IPS-18a (cell line): ENCODE data around the gene CATSPER4.
A peak's percentile ranks its signal among the peaks of the same experiment; 100 is the strongest.

Experiments
- H3K27ac ChIP-seq: one replicate; pipeline ENCODE4 v1.5.1; 2013; ENCODE audit warnings: low read length
- H3K27me3 ChIP-seq: one replicate; pipeline ENCODE4 v1.6.1; 2013; ENCODE audit warnings: mild to moderate bottlenecking, low read length; ENCODE audit not compliant: control insufficient read depth, insufficient read depth
- H3K36me3 ChIP-seq: one replicate; pipeline ENCODE4 v1.6.1; 2013; ENCODE audit warnings: low read depth, low read length; ENCODE audit not compliant: control insufficient read depth
- H3K4me1 ChIP-seq: one replicate; pipeline ENCODE4 v1.6.1; 2013; ENCODE audit warnings: low read depth, low read length; ENCODE audit not compliant: control insufficient read depth
- H3K4me3 ChIP-seq: one replicate; pipeline ENCODE4 v1.5.1; 2013; ENCODE audit warnings: low read length
- H3K9ac ChIP-seq: one replicate; pipeline ENCODE4 v1.6.1; 2013; ENCODE audit warnings: mild to moderate bottlenecking, low read length, moderate library complexity
- H3K9me3 ChIP-seq: one replicate; pipeline ENCODE4 v1.6.1; 2013; ENCODE audit warnings: low read depth, low read length; ENCODE audit not compliant: control insufficient read depth

Gene CATSPER4

DNA sequence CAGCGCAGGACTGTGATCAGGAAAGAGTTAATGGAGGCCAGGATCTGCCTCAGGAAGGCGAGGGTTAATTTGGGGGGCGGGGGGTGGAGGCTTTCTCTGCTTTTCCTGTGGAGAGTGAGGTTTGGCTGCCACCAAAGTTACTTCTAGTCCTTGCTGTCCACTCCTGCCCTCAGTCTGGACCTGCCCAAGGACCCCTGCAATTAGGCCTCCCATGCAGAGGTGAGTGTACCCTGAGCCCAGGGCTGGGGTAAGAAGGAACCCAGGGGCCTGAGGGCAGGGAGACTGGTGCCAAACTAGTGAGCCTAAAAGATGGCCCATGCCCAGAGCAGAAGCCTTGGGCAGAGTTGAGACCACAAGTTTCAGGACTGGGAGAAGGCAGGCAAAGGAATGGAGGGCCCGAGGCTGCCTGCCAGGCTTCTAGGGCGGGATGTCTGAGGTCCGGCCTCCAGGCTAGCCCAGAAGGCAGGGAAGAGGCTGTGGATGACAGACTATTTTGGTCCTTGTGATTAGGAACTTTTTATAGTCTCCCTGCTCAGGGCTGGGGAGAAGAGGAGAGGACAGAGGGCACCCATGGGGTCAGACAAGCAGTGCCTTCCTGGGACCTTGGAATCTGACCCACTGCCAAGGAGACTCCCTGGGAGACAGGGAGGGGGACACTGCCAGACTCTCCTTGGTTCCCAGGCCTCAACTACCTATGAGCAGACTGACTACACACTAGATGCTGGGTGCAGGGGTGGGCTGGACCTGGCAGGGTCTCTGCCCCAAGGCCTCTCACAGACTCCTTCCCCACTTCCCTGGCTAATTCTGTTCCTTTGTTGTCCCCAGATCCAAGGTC is 31.3 kb upstream of the CATSPER4 start, which contains the start of gene FAM110D:
FAM110D (plus strand) TSS at position 172 of the 835 bp plus-strand sequence. CDS start 2,213 bp downstream, outside the sequence.
- no peak within 1 kb of the TSS for H3K9ac ChIP-seq
- H3K27me3 ChIP-seq, result peaks cover 100% of the 10 kb centered on the region
- no peak within 1 kb of the TSS for H3K4me3 ChIP-seq
- no peak within 1 kb of the TSS for H3K27ac ChIP-seq
- H3K36me3 ChIP-seq, result no peaks in the 10 kb centered on the region
- H3K4me1 ChIP-seq, result peaks cover 44% of the 10 kb centered on the region
- H3K9me3 ChIP-seq, result no peaks in the 10 kb centered on the region

DNA sequence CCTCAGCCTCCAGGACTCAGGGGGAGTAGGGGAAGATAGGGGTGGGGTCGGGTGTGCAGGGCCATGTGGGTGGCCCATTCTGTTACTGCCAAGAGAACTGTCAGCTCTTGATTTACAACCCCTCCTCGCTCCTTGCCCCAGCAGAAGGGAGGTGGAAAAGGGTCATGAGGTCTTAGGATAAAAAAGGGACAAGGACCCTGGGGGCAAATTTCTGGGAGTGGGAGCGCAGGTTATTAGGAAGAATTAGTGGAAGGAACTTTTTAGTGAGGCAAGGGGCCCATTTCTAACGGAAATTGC is 30.7 kb upstream of the CATSPER4 start:
- H3K27ac ChIP-seq, result no peak overlapping the region
- no peak overlapping the region for H3K4me3 ChIP-seq
- no peak overlapping the region for H3K9ac ChIP-seq
- no peaks in the 10 kb centered on the region for H3K36me3 ChIP-seq
- no peaks in the 10 kb centered on the region for H3K9me3 ChIP-seq
- peaks cover 42% of the 10 kb centered on the region for H3K4me1 ChIP-seq
- peaks cover 99% of the 10 kb centered on the region for H3K27me3 ChIP-seq

DNA sequence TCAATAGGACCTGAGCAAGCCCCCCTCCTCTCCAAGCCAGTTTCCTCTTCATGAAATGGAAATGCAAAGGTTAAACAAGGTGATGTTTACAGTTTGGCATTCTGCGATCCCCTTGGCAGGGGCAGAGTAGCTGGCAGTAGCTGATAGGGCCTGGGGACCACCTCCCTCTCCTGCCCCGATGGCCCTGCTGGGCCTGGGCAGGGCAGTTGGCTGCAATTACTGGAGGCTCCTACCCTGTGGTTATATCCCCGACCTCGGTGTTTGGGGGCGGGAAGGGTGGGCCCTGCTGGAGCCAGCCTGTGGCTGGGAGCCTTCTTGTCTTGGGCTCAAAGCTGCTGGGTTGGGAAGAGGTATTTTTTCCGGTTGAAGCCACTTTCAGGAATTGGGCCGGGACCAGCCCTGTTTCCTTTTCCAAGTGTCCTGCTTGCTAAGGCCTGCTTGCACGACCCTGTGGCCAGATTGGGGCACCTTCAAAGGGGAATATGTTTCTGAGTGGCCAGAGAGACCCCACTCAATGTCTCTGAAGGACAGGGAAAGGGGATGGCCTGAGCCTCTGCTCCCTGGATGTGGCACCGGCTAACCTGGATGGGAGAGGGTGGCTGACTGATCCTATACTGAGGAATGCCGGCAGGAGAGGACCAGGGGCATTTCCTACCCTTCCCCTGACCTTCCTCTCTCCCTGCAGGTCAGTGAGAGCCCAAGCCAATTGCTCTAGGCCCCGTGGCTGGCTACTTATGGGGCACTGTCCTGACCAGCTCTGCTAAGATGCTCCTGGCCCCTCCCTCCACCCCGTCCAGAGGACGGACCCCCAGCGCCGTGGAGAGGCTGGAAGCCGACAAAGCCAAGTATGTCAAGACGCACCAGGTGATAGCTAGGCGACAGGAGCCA is 29.6 kb upstream of the CATSPER4 start:
- Histone ChIP-seq H3K4me1 (peaks cover 38% of the 10 kb centered on the region), H3K9me3 (no peaks in the 10 kb centered on the region), H3K4me3 (peak overlapping the region; percentile 56), H3K27ac (no peak overlapping the region), H3K9ac (peak overlapping the region; percentile 65), H3K27me3 (peaks cover 99% of the 10 kb centered on the region), H3K36me3 (no peaks in the 10 kb centered on the region)

DNA sequence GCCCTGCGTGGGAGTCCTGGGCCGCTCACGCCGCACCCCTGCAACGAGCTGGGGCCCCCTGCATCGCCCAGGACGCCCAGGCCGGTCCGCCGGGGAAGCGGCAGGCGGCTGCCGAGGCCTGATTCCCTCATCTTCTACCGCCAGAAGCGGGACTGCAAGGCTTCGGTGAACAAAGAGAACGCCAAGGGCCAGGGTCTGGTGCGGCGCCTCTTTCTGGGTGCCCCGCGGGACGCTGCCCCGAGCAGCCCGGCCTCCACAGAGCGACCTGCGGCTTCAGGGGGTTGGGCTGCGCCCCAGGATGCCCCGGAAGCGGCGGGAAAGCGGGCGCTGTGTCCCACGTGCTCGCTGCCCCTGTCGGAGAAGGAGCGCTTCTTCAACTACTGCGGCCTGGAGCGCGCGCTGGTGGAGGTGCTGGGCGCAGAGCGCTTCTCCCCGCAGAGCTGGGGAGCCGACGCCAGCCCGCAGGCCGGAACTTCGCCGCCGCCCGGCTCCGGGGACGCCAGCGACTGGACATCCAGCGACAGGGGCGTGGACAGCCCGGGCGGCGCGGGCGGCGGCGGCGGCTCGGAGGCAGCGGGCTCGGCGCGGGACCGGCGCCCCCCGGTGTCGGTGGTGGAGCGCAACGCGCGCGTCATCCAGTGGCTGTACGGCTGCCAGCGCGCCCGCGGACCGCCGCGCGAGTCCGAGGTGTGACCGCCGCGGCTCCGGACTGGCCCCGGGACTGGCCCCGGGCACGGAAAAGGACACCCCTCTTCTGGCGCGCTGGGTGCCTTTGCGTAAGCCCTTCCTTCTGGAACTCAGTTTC is 28.8 kb upstream of the CATSPER4 start:
- Histone ChIP-seq H3K4me3 (peak overlapping the region; percentile 56), H3K36me3 (no peaks in the 10 kb centered on the region), H3K4me1 (peaks cover 29% of the 10 kb centered on the region), H3K9ac (peak overlapping the region; percentile 65), H3K27me3 (peaks cover 96% of the 10 kb centered on the region), H3K9me3 (no peaks in the 10 kb centered on the region), H3K27ac (no peak overlapping the region)

DNA sequence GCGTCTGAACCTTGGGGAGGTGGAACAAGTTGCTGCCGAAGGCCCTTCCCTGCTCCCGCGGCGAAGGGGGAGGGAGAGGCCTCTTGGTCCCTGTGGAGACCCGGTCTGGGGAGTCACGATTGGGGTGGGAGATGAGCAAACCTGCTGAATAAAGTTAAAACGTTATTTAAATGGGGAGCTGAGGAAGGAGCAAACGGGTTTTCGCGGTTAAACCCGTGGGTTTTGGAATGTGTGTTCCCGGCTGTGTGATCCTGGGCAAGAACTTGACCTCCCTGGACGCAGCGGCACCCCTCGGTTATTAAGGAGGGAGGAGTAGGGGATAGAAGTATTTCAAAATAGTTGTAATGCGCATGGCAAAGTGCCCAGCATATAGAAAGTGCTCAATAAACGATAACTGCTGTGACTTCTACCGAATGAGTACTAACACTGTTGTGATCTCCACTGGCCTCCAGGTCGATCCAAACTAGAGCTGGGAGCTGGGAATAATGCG is 28.1 kb upstream of the CATSPER4 start:
- Histone ChIP-seq H3K9ac (no peak overlapping the region), H3K27me3 (peaks cover 89% of the 10 kb centered on the region), H3K4me3 (peak overlapping the region; percentile 56)

DNA sequence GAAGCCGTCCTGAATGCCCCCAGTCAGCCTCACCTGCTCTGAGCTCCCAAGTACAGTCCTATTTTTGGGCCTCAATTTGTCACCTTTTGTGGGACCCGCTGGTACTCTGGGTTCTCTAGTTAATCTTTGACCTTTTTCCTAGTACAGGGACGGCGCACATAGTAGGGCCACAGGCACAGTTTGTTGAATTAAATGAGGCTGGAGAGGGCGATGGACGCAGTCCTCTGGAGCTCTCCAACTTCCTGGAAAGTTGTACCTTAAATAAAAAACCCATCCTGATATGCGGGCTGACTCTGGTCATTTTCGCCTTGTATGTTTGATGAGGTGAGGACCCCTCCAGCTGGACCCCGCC is 26.7 kb upstream of the CATSPER4 start:
- no peak overlapping the region for H3K27ac ChIP-seq
- peak overlapping the region; percentile 17 for H3K4me3 ChIP-seq
- no peak overlapping the region for H3K9ac ChIP-seq
- no peaks in the 10 kb centered on the region for H3K9me3 ChIP-seq
- H3K4me1 ChIP-seq, result peaks cover 24% of the 10 kb centered on the region
- H3K27me3 ChIP-seq, result peaks cover 75% of the 10 kb centered on the region
- no peaks in the 10 kb centered on the region for H3K36me3 ChIP-seq

More for the DNA sequence above, 28.1 kb upstream of the CATSPER4 start:
- Histone ChIP-seq H3K9me3 (no peaks in the 10 kb centered on the region), H3K36me3 (no peaks in the 10 kb centered on the region), H3K27ac (no peak overlapping the region), H3K4me1 (peaks cover 29% of the 10 kb centered on the region)

DNA sequence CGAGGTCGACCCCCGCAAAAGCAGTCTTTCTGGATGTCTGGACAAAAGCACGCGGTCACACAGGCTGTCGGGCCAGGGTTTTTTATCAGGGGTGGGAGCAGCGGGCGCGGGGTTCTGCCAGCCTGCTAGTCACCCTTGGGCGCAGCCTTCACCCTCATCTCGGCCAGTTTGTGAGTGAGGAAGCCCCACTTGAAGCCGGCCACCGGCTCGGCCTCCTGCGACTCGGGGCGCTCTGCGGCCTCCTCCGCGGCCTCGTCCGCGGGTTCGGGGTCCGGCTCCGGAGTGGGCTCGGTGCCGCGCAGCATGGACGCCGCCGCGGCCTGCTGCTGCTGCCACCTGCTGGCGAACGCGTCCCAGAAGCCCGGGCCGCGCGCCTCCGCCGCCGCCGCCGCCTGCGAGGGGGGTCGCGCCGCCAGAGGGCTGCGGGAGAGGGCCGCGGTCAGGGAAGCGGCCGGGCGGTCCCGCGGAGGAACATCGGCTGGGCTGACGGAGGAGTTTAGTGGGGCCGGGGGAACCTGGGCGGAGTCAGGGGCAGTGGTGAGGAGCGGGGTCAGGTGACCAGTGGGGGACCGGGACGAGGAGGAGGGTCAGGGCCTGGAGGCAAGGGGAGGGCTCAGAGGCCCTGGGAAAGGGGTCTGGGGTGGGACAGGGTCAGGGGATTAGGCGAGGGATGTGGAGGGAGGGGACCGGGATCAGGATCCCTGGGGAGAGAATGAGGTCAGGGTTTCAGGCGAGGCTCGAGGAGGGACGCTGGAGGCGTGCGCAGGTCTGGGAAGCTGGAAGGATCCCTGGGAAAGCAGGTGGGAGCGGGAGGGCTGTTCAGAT is 26.2 kb upstream of the CATSPER4 start:
- peak overlapping the region; percentile 55 for H3K4me3 ChIP-seq
- H3K36me3 ChIP-seq, result no peaks in the 10 kb centered on the region
- H3K4me1 ChIP-seq, result peaks cover 24% of the 10 kb centered on the region
- no peak overlapping the region for H3K27ac ChIP-seq
- H3K9me3 ChIP-seq, result no peaks in the 10 kb centered on the region
- peaks cover 73% of the 10 kb centered on the region for H3K27me3 ChIP-seq
- H3K9ac ChIP-seq, result peak overlapping the region; percentile 24

DNA sequence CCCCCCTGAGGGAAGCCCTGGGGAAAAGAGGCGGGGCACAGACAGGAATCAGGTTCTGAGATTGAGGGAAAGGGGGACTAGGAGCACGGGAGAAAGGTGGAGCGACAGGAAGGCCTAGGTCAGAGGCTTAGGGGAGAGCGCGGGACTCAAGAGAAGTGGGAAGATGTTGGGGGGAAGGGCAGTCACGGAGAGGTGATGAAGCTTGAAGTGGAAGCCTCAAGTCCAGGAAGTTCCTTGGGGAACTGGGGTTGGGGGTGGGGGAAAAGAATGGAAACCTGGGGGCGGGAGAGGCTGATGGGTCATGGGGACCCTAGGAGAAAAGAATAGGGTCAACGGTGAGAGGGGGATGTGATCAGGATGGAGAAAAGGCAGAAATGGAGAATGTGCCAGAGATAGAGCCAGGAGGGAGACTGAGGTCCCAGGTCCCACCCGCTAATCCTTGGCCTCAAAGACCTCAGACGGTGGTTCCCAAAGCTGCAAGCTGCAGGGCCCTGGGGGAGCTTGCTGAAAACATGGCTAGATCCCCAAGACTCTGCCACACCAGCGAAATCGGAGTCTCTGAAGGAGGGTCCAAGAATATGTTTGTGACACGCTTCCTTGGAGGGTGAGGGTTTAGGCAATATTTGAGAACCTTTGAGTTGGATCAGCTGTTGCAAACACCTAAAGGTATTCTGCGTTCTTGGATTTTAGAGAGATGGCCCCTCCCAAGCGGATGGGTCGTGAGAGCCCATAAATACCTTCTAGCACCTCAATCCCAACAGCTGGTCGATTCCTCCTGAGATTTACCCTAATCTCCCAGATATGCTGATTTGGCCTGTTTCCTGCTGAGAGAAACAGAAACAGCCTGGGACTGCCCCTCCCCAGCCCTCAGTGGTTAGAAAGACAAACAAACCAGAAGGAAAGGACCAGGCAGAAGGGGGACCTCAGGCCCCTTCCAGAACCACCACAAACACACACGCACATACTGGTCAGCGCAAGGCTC is 25.2 kb upstream of the CATSPER4 start:
- Histone ChIP-seq H3K9ac (peak overlapping the region; percentile 24), H3K27ac (no peak overlapping the region), H3K36me3 (no peaks in the 10 kb centered on the region), H3K4me3 (peak overlapping the region; percentile 55), H3K27me3 (peaks cover 65% of the 10 kb centered on the region), H3K9me3 (no peaks in the 10 kb centered on the region), H3K4me1 (peaks cover 23% of the 10 kb centered on the region)

DNA sequence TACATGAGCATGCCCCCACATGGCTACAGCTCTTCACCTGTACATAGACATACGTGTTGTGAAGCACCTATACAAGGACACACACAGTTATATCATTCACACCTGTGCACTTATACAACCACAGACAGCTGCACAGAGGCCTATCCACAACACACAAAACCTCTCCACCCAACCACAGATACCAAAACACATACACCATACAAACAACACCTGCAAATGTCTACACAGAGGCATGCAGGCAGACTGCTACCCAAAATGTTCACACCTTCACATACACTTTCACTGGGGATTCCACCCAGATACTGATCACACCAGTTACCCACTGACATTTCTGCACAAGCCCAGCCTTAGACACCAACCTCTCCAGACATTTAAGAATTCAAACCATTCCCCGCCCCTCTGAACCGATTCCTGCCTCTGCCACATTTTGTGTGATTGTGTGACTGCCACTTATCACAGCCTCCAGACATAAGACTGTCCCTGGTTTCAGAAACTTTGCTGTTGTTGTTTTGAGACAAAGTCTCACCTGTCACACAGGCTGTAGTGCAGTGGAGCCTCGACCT is 23.6 kb upstream of the CATSPER4 start:
- Histone ChIP-seq H3K4me3 (no peak overlapping the region), H3K9me3 (no peaks in the 10 kb centered on the region), H3K9ac (no peak overlapping the region), H3K4me1 (peaks cover 19% of the 10 kb centered on the region), H3K27ac (no peak overlapping the region), H3K36me3 (no peaks in the 10 kb centered on the region), H3K27me3 (peaks cover 49% of the 10 kb centered on the region)
